GM18508 (cell line): ENCODE results near the gene RGS6.

ENCODE experiments used
- ATAC-seq: cut with Tn5 transposase; IDR thresholded peaks from one replicate; pipeline ENCODE4 v1.9.1; 2021; ENCODE audit warnings: moderate number of reproducible peaks; ENCODE audit not compliant: insufficient read depth, unreplicated experiment

Gene RGS6

DNA sequence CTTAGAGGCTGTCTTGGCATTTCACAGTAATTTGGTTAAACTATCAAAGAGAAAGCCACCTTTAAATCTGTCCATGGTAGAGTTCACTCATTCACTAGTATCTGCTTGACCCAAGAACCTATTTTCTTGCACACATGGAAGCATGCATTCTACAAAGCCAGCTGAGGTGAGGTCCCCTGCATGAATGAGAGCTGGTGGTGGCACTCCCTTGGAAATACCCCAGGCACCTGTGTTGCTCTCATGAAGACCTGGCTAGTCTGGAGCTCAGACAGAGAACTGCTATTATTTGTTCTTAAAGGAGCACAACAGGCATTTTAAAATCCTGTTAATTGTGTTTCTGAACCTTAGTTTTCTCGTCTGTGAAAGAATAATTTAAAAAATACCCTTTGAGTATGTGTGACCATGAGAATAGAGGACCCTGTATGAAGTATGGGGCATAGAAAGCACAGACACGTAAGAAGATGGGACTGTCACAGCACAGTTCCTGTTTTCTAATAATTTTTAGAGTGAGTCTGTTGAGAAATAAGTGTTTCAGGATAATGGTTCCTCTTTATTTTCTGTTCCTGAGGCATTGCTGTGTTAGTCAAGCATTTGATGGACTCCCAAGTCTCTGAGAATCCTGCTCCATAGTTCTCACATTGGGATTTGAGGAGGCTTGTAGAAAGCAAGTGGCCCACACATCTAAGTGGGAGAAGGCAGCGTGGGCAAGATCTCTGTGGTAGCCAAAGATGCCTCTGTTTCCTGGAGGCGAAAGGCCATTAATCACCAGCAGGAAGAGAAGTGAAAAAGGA, 10.9 kb downstream of the RGS6 start:
- ATAC-seq = no peak

DNA sequence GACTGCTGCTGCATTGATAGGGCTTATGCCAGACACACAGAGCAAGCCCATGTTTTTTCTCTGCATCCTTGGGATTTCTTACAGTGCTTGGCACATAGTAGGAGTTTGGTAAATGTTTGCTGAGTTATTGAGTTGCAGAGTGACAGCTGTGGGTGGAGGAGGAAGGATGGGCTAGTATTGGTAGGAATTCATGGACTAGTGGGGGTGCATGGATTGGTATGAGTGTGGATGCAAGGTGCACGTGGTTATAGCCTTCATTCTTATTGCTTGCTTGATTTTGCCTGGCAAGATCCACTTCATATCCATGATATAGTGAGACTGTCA, 11.4 kb downstream of the RGS6 start:
- ATAC-seq = no peak

DNA sequence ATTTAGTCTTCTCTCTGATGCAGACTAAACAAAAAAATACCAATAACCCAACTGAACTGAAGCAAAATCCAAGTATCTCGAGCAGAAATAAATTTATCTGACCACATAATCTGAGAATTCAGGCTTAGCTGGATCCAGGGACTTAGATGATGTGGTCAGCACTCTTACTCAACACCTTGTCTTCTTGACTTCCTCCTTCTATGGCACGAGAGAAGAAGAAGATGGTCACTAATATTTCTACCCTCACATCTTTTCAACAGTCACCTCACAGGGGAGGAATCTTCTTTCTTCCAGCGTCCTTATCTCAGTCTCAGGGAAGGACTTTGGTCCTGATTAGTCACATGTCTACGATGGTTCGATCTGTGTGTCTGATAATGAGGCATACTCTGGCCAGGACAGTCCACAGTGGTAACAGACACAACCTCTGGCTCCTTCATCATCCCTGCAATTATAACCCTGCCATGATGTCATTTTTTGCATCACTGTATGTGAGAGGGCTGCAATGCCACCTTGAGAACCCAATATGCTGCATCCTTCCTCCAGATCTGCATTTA, 15.8 kb downstream of the RGS6 start:
- no peak for ATAC-seq

DNA sequence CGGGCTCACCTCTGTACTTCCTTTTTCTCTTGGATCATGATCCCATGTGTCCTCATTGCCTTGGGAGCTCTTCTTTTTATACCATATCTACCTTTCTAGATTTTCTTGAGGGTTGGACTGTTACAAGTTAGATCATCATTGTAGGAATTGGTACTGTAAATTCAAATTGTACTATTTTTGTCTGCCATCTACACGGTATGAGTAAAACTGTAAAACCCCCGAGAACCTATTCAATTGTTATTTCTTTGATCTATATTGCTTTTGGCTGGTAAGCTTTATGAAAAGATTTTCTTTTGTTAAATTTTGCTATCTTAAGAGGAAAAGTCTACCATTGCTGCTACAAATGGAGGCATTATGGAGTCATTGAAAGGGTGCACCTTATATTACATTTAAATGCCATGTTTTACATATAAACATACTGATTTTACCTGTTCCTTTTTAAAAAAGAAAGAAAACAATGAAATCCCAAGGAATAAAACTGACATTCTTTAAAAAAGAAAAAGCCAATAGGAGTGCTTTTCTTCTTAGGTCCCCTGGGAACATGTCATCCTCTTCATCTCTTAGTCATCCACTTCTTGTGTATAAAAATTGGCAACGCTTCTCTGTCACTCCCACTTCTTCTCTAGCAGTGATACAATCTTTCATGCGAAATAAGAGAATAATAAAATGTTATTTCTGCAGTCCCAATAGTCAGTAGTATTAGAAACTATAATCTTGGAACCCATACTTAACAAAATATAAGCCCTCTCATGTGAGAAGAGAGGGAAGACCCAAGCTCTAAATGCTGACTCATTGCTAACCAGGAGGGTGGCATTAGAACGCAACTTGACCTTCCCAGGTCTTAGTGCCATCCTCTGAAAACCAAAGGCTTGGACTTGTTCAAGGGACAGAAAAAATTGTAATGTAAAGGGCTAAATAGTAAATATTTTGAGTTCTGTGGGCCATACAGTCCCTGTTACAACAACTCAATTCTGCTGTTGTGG, 20.4 kb downstream of the RGS6 start:
- ATAC-seq = no peak

GRCh38 chr14:71956920-71957563, 24.8 kb downstream of the RGS6 start:
- ATAC-seq = no peak

GRCh38 chr14:71959055-71959454, 26.8 kb downstream of the RGS6 start:
- ATAC-seq = no peak

DNA sequence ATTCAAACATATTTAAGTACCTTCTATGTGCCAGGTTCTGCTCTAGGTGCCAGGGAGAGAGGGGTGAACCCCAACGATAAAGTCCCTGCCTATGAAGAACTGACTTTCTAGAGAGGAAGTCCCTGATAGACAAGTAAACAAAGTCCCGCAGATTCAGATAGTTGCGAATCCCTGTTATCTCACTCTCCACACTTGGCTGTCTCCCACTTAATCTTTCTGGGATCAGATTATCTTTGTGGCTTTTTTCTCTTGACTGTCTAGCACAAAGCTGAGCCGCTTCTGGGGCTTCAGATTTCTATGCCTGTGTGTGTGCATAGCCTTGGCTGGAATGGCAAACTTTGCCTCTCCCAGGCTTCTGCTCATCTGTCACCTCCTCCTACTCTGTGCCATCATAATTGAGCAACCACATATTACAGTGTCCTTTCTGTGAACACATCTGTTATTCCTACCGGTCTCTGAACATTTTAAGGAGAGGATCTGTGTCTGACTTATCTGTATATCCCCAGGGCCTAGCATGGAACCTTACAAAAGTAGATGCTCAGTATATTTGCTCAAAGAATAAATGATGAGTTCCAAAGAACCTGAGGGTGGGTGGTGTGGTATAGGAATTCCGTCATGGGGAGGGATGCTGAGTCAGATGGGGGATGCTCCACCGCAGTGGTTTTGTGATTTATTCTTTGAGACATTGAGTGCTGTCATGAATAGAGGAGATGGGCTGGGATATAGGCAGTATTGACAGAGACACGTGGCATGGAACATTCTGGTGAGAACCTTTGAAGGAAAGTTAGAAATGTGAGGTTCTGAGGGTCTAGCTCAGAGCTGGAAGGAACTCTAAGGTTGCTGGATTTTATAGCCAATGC, 28.5 kb downstream of the RGS6 start:
- ATAC-seq = no peak

- ATAC-seq = no peak
Measured at GRCh38 chr14:71961972-71962371, 29.7 kb downstream of the RGS6 start.

DNA sequence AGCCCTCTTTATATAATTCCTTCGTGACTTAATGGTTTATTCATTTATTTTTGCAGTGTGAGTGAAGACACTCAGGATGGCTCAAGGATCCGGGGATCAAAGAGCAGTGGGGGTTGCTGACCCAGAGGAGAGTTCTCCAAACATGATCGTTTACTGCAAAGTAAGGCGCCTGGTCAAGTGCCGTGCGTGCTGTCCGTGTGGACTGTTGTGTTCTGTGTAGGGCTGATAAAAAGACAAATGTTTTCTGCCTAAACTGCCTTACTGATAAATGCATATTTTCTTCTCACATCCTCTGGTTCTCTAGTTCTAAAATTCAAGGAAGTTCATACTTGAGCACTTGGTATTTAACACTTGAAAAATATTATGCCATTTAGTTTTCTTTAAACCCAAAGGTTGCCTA, 32.5 kb downstream of the RGS6 start:
- ATAC-seq = no peak

GRCh38 chr14:71966528-71966927, 34.3 kb downstream of the RGS6 start:
- ATAC-seq = no peak

DNA sequence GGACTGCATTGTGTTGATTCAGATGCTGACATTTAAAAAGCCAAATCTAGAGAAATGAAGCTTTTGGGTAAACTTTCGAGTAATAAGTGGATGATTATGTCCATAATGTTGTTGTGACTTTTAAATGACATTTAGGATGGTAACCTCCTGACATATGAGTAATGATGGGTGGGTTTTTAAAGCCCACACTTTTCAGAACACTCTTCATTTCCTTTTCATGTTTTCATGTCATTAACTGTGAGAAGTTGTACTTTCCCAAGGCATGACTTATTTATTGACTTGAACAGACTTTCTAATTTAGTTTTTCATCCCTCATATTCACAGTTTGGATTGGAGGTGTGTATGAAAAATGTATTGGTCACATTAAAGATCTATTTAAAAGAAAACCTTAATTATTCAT, 35.5 kb downstream of the RGS6 start:
- no peak for ATAC-seq

DNA sequence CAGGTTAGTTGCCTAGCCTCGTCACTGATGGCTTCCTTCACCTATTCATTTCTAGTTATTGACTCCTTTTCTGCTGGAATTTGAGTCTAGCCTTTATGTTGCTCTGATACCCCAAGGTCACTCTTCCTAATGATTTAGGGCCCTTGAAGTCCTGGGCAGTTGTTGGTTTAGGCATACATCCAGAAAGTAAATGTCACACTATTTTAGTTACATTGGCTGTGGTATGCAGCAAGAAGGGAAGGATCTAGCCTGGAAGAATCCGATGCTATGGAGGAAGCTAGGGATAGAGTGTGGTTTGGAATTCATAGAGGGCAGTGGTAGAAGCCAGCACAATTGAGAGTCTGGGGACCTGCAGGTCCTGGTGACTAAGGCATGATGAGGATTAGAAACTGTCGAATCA, 38.0 kb downstream of the RGS6 start:
- no peak for ATAC-seq

- ATAC-seq = no peak
Measured at GRCh38 chr14:71985538-71986189, 53.4 kb downstream of the RGS6 start.

DNA sequence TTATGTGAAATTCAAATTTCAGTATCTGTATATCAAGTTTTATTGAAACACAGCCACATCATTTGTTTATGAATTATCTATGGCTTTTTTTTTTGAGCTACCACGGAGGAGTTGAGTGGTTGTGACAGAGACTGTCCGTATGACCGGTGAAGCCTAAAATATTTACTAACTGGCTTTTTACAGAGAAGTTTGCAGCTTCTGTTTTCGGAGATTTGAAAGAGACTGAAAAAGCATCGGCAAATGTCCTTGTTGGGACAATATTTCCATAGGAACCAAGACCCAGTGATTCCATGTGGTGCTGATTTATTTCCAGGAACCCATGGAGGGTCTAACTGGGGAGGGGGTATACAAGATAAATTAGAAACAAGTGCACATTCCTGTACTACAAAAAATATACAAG, 56.2 kb downstream of the RGS6 start:
- ATAC-seq = no peak

GRCh38 chr14:71988939-71989338, 56.7 kb downstream of the RGS6 start:
- ATAC-seq = no peak

DNA sequence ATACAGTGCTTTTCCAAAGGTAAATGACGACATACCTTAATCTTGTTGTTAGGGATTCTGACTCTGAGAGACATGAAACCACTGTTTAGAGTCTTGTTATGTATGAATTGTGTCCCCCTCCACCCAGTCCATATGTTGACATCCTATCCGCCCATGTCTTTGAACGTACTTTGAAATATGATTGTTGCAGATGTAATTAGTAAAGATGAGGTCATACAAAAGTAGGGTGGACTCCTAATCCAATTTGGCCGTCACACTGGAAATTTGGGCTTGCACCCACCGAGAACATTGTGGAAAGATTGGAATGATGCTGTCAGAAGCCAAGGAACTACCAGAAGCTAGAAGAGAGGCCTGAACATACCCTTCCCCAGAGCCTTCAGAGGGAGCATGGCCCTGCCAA, 62.2 kb downstream of the RGS6 start:
- no peak for ATAC-seq

- ATAC-seq = no peak
Measured at GRCh38 chr14:71995741-71996140, 63.5 kb downstream of the RGS6 start.

DNA sequence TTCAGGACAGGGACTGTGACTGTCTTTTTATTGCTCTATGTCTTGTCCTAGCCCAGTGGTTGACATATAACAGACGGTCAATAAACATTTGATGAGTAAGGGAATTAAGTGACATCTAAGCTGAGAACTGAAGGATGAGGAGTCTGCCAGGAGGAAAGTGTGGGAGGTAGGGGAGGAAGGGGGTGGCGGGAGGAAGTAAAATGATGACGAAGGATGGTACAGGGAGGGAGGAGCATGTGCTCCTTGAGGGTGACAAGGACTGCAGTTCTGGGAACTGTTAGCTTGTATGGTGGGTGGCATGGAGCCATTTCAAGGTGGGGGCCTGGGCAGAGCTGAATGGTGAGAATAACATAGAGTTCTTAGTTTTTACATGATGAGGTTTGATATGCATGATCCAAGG, 64.4 kb downstream of the RGS6 start:
- no peak for ATAC-seq

- ATAC-seq = no peak
Measured at GRCh38 chr14:72000907-72001306, 68.7 kb downstream of the RGS6 start.
